ENCODE measurements around the gene CCNL2.
"Not testable (repeated sequence)": the region's sequence is repeated elsewhere in the genome, so short reads cannot be mapped to it uniquely, and the experiment has no call there.

DNA sequence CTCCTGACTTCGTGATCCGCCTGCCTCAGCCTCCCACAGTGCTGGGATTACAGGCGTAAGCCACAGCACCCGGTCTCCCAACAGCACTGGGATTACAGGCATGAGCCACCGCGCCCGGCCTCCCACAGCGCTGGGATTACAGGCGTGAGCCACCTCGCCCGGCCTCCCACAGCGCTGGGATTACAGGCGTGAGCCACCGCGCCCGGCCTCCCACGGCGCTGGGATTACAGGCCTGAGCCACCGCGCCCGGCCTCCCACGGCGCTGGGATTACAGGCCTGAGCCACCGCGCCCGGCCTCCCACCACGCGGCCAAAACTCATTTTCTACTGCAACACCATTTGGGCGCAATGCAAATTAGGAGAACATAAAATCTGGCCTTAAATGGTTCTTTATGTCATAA is 13.8 kb downstream of the CCNL2 start:
- TF ChIP-seq, protein P1, sequence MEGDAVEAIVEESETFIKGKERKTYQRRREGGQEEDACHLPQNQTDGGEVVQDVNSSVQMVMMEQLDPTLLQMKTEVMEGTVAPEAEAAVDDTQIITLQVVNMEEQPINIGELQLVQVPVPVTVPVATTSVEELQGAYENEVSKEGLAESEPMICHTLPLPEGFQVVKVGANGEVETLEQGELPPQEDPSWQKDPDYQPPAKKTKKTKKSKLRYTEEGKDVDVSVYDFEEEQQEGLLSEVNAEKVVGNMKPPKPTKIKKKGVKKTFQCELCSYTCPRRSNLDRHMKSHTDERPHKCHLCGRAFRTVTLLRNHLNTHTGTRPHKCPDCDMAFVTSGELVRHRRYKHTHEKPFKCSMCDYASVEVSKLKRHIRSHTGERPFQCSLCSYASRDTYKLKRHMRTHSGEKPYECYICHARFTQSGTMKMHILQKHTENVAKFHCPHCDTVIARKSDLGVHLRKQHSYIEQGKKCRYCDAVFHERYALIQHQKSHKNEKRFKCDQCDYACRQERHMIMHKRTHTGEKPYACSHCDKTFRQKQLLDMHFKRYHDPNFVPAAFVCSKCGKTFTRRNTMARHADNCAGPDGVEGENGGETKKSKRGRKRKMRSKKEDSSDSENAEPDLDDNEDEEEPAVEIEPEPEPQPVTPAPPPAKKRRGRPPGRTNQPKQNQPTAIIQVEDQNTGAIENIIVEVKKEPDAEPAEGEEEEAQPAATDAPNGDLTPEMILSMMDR (IDR thresholded peaks at IDR 0.05) = not testable (repeated sequence)
- TF ChIP-seq, protein P2, sequence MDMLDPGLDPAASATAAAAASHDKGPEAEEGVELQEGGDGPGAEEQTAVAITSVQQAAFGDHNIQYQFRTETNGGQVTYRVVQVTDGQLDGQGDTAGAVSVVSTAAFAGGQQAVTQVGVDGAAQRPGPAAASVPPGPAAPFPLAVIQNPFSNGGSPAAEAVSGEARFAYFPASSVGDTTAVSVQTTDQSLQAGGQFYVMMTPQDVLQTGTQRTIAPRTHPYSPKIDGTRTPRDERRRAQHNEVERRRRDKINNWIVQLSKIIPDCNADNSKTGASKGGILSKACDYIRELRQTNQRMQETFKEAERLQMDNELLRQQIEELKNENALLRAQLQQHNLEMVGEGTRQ (IDR thresholded peaks at IDR 0.05) = not testable (repeated sequence)
